Measurements from ENCODE around the gene RAP1GAP.

- TF ChIP-seq ZNF780A (CRISPR knock-in tag; IDR thresholded peaks at IDR 0.05) (no peak), ATF7 (IDR thresholded peaks at IDR 0.05) (no peak), ATF7 (CRISPR knock-in tag; IDR thresholded peaks at IDR 0.05) (no peak), CTCF (CRISPR knock-in tag; IDR thresholded peaks at IDR 0.05) (no peak), TAF1 (CRISPR knock-in tag; IDR thresholded peaks at IDR 0.05) (no peak), HNRNPK (IDR thresholded peaks at IDR 0.05; ENCODE audit: low read depth, low read length, poor library complexity, severe bottlenecking) (no peak), FOXM1 (CRISPR knock-in tag; IDR thresholded peaks at IDR 0.05) (no peak), FOSL1 (CRISPR knock-in tag; IDR thresholded peaks at IDR 0.05; ENCODE audit: borderline replicate concordance) (no peak), TBX3 (IDR thresholded peaks at IDR 0.05; ENCODE audit: borderline replicate concordance) (no peak), GTF2F1 (IDR thresholded peaks at IDR 0.05; ENCODE audit: low read length) (no peak), ZNF407 (CRISPR knock-in tag; IDR thresholded peaks at IDR 0.05; ENCODE audit: not compliant biosample characterization) (no peak)
These were observed 20.7 kb upstream of the RAP1GAP start for GRCh38 chr1:21689661-21690372.

All from HepG2 (cell line).